HTERT RPE-1 (cell line): ENCODE data around the gene ARFRP1.

ENCODE experiments used
- in situ Hi-C: fragments of 300-500 bp; cut with MboI; formaldehyde crosslinking; loops from 4 replicates; pipeline ENCODE4 v1.14.3; 2020; ENCODE audit warnings: low sequenced_read_pairs

Gene ARFRP1

DNA sequence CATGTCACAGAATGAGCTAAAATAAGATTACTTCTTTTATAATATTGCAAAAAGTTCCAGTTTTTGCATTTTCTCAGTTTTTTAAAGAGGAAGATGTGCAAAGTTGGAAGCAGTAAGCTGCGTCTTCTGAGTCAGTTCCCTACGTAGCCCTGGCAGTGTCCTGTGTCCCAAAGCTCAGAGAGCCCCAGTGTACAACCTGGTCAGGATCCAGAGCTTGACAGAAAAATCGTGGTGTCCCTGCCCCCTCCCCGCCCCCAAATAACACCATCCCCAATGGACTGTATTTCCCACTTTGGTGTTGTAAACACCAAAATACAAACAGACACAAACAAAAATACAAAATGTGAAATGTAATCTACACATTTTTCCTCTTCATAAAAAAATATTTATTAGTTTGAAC is 36.4 kb upstream of the ARFRP1 start:
- in situ Hi-C loops: no loop called here

DNA sequence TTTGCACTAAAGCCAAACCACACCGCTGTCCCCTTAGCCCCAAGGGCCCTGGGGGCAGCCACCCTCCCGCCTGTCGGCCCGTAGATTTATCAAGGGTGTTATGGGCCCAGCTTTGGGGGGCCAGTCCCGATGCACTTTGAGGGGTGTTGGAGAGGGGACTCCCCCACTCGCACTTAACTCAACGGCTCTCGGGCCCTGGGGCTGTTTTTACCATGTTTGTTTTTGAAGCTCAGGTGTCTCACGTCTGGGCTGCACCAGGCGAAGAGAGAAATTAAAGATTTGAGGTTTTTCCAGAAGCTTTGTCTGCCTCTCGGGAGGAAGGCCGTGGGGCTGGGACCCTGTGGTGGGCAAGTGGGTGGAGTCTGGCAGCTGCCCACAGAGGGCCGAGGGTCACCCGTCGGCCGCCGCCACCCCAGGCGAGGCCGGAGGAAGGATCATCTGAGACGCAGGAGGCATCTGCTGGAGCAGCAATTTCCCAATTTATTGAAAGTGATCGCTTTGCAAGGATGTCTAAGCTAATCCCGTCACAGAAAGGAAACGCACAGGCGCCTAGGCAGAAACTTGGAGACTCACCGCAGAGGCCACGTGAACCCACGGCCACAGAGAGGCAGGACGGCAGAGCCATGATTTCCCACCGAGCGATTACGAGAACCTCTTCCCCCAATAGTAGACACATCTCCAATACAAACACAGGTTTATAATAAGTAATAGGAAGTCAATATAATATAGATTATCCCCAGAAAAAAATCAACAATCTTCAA is 35.6 kb upstream of the ARFRP1 start:
- in situ Hi-C loops: no loop called here

DNA sequence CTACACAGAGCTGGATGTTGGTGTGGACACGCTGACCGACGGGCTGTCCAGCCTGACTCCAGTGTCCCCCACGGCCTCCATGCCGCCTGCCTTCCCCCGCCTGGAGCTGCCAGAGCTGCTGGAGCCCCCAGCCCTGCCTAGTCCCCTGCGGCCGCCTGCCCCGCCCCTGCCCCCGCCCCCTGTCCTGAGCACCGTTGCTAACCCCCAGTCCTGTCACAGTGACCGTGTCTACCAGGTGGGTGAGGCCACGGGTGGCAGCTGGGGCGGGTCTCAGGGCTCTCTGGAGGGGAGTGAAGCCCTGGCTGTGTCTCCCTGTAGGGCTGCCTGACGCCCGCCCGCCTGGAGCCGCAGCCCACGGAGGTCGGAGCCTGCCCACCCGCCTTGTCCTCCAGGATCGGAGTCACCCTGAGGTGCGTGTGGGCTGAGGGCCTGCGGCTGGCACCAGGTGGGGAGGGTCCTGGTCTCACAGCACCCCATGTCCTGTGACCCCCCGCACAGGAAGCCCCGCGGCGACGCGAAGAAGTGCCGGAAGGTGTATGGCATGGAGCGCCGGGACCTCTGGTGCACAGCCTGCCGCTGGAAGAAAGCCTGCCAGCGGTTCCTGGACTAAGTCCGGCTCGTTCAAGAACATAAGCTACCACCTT is 34.7 kb upstream of the ARFRP1 start:
- in situ Hi-C loops: no loop called here

DNA sequence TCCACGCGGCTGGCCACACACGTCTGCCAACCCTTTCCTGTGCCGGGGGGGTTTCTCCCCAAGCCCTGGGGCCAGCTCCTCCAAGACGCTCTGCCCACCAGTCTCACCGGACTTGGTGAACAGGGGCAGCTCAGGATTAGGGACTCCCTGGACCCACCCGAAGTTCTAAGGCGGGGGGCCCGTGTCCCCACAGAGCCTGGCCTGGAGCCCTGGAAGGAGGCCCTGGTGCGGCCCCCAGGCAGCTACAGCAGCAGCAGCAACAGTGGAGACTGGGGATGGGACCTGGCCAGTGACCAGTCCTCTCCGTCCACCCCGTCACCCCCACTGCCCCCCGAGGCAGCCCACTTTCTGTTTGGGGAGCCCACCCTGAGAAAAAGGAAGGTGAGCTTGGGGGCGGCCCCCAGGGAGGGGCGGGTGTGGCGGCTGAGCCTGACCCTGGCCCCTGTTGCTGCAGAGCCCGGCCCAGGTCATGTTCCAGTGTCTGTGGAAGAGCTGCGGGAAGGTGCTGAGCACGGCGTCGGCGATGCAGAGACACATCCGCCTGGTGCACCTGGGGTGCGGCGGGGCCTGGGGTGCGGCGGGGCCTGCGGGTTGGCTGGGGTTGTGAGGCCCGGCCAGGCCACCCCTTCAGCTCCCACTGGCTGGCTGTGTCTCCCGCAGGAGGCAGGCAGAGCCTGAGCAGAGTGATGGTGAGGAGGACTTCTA is 34.1 kb upstream of the ARFRP1 start:
- in situ Hi-C loops: no loop called here

DNA sequence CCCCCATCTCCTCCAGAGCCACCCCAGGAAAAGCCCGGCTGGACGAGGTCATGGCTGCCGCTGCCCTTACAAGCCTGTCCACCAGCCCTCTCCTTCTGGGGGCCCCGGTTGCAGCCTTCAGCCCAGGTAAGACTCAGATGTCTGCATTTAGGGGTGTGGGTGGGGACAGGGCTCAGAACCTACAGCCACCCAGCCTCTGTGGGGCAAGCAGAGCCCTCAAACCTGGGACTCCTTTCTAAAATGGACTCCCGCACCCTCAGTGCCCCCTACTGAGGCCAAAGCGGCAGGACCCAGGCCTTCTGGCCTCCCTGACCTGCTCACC is 33.5 kb upstream of the ARFRP1 start:
- in situ Hi-C loops: no loop called here

DNA sequence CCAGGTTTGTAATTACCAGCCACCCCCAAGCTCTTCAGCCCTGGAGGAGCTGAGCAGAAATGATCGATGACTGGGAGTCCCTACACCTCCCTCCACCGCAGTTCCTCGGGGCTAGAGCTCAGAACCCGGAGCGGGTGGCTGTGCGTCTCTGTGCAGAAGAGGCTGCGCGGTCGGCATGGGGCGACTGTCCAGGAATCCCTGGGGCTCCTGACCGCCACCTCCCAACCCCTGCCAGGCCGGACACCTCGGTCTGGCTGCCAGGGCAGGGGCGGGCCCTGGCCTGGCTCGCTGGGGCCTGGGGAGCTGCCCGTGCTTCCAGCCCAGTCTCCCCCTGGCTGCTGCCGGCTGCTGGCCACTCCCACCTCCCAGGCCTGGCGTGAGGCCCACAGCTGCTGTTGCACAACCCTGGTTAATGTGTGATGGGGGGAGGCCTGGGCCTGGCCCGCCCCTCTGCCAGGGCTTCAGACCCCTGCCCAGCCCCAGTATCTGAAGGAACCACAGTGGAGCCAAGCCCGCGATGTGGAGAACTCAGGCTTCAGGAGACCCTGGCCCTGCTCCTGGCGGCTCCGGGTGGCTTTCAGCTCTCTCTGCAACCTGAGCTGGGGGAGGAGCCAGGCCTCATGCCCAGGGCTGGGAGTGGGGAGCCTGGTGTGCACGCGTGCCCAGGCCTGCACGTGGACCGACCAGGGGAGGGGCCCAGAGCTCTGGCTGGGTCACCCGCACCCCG is 33.0 kb upstream of the ARFRP1 start:
- in situ Hi-C loops: no loop called here

DNA sequence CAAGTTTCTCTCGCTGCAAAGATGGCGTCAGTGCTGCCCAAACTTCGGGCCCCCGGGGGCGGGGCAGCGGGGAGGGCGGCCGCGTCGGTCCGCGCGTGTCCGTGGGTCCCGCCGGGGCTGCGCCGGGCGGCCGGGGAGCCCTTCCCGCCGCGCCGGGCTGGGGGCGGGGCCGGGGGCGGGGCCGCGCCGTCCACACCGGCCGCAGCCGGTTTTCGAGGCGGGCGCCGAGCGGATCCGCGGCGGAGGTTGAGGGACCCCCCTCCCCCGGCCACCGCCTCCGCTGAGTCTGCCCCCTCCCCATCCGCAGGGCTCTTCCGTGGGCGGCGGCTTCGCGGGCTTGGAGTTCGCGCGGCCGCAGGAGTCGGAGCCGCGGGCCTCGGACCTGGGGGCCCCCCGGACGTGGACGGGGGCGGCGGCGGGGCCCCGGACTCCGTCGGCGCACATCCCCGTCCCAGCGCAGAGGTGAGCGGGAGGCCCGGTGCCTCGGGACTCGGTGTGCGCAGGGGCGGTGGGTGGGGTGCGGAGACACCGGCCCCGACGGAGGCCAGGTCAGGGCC is 32.4 kb upstream of the ARFRP1 start:
- in situ Hi-C loops: no loop called here

DNA sequence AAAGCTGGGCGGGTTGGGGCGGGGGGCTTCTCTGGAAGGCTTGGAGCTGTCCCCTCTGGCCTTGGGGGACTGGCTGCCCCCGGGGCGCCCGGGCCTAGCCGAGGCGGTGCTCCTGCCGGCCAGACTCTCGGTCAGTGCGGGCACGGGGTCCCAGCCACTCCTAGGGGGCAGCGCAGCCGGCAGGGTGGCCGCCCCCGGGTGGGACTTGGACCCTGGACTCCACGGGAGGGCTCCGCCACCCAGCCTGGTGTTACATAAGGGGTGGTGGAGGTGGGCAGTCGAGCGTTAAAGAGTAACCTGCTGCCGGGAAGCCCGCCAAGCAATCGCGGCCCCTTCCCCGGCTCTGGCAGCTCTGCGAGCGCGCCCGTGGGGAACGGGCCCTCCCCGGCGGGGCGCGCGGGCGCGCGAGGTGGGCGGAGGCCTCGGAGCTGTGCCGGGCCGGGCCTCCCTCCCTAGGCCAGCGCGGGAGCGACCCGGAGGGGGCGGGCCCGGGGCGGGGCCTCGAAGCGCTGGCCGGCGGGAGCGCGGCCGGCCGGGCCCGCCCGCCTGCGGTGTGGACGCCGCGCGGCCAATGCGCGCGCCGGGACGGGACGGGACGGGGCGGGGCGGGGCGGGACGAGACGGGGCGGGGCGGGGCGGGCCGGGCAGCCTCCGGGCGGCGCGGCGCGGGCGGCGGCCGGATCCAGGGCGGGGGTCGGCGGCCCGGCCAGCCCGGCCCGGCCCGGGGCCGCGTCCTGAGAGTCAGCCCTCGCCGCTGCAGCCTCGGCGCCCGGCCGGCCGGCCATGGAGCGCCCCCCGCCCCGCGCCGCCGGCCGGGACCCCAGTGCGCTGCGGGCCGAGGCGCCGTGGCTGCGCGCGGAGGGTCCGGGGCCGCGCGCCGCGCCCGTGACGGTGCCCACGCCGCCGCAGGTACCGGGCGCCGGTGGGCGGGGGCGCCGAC is 31.6 kb upstream of the ARFRP1 start, which contains the start of gene SLC2A4RG:
Gene SLC2A4RG (plus strand): TSS at position 647 of the 940 bp plus-strand sequence. CDS start 137 bp downstream, at position 784.
- in situ Hi-C loops: no loop called here

DNA sequence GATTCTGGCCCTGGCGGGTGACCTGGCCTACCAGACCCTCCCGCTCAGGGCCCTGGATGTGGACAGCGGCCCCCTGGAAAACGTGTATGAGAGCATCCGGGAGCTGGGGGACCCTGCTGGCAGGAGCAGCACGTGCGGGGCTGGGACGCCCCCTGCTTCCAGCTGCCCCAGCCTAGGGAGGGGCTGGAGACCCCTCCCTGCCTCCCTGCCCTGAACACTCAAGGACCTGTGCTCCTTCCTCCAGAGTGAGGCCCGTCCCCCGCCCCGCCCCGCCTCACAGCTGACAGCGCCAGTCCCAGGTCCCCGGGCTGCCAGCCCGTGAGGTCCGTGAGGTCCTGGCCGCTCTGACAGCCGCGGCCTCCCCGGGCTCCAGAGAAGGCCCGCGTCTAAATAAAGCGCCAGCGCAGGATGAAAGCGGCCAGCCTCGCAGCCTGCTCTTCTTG is 30.9 kb upstream of the ARFRP1 start:
- in situ Hi-C loops: no loop called here

DNA sequence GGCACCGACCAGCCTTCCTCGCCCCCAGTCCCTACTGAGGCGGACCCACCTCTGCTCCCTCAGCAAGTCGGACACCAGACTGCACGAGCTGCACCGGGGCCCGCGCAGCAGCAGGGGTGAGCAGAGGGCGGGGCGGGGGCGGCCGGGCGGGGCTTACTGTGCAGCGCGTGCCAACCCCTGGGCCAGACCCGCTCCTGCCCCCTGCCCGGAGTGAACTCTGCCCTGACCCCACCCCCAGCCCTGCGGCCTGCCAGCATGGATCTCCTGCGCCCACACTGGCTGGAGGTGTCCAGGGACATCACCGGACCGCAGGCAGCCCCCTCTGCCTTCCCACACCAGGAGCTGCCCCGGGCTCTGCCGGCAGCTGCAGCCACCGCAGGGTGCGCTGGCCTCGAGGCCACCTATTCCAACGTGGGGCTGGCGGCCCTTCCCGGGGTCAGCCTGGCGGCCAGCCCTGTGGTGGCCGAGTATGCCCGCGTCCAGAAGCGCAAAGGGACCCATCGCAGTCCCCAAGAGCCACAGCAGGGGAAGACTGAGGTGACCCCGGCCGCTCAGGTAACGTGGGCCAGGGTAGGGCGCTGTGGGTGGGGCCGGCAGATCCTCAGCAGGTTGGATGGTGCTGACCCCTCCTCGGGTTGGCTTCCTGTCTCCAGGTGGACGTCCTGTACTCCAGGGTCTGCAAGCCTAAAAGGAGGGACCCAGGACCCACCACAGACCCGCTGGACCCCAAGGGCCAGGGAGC is 30.3 kb upstream of the ARFRP1 start:
- in situ Hi-C loops: no loop called here

DNA sequence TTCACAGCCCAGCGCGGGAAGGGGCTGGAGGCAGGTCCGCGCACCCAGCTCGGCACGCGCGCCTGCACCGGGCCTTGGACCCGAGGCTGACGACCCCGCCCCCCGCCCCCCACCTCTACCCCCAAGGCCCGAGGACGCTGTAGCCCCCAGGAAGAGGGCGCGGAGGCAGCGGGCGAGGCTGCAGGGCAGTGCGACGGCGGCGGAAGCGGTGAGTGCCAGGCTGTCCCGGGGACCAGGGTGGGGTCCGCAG is 29.8 kb upstream of the ARFRP1 start:
- in situ Hi-C loops: no loop called here

DNA sequence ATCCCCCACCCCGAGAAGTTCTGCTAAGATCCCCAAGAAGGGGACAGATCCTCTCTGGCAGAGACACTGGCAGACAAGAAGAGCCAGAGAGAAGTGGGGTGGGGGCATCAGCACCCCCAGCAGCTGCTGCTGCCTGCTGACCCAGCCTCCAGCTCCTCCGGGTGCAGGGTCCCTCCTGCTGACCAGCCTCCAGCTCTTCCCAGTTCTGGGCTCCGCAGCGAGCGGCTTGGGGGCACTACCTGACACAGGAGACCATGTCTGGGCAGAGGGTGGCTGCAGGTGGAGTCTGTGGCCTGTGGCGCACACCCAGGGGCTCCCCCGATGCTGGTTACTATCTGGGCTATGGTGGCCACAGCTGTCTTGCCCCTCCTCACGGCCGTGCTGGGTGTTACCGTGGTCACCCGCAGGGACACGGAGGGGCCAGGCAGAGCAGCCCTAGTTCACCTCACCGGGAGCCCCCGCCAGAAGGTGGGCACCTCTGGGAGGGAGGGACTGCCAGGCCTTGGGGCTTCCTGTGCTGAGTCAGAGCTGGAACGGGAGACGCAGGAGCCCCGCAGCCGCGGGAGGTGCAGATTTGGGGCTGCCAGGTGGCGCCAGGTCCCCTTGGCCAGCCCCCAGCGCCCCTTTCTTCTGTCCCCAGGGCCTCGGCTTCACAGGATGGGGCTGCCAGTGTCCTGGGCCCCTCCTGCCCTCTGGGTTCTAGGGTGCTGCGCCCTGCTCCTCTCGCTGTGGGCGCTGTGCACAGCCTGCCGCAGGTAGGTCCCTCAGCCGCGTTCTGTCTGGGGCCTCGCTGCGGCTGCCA is 29.3 kb upstream of the ARFRP1 start:
- in situ Hi-C loops: no loop called here

DNA sequence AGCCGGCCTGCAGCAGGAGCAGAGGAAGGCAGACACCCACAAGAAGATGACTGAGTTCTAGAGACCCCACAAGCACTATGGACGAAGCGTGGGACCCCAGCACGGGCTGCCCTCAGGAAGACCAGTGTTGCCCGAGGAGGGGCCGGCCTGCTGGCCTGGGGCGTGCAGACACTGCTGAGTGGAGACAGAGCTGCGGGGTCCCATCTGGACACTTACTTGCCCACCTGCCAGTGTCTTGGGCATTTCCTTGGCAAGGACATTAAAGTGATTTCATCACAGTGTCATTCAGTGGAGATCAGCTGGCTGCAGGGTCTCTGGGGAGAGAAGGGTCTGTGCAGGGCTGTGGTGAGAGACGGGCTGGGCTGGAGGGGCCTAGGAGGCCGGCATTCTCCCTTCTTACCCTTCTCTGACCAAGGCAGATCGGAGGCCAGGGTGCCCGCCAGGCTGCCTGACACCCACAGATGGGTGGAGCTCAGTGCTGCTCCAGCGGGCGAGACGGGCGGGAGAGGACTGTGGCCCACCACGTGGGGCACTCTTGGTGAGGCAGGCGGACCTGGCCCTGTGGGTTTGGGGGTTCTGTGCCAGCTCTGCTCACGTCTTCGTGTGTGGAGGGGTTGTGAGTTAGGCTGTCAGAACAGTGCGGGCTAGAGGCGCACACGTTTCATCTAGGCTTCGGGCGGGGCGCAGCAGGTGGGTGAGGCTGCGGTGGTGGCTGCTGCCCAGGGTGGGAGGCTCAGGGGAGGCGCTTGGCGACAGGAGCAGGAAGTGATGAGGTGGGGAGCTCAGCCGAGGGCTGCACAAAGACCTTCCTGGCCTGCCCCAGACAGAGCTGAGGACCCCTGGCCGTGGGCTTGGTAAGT is 28.3 kb upstream of the ARFRP1 start, which contains the start of gene LIME1:
Gene LIME1 (plus strand): TSS at position 806 of the 860 bp plus-strand sequence. CDS start 886 bp downstream, outside the sequence.
- in situ Hi-C loops: no loop called here

DNA sequence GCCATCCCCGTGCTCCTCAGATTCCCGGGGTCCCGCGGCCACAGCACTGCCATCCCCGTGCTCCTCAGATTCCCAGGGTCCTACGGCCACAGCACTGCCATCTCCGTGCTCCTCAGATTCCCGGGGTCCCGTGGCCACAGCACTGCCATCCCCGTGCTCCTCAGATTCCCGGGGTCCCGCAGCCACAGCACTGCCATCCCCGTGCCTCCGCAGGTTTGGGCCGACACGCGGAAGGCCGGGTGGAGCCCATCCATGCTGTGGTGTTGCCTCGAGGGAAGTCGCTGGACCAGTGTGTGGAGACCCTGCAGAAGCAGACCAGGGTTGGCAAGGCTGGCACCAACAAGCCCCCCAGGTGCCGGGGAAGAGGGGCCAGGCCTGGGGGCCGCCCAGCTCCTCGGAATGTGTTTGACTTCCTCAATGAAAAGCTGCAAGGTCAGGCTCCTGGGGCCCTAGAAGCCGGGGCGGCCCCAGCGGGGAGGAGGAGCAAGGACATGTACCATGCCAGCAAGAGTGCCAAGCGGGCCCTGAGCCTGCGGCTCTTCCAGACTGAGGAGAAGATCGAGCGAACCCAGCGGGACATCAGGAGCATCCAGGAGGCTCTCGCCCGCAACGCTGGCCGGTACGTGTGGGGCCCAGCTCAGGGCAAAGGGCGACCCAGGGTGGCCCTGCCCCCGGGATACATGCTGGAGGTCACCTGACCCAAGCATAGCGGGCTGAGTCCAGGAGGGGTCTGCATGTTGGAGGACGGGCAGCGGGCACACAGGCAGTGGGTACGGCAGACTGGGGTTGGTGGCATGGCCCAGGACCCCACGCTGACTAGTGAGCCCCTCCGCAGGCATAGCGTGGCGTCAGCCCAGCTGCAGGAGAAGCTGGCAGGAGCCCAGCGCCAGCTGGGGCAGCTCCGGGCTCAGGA is 27.4 kb upstream of the ARFRP1 start:
- in situ Hi-C loops: no loop called here

DNA sequence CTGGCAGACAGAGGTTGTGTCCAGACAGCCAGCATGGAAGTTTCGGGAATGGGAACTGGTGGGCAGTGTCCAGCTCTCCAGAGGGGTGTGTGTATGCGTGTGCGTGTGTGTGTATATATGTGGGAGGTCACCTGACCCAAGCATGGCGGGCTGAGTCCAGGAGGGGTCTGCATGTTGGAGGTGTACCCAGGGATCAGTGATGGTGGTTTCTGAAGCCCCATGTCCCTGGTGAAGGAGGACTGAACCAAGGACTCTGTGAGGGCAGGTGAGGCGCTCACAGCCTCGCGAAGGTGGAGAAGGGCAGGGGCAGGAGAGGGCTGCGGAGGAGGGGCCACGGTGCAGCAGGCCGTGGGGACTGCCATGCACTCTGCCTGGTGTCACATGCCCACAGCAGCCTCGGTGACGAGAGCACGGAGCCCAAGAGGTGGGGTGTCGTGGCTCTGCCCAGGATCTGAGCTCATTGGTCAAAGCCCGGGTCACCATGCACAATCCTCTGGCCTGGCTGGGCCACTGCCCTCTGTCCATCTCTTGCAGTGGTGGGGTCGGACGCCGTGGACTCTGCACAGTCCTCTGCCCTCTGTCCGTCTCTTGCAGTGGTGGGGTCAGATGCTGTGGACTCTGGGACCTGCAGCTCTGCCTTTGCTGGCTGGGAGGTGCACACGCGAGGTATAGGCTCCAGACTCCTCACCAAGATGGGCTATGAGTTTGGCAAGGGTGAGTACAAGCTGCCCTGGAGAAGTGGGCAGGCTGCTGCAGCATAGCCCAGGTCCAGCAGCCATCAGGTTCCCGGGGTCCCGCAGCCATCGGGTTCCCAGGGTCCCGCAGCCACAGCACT is 26.6 kb upstream of the ARFRP1 start:
- in situ Hi-C loops: no loop called here

DNA sequence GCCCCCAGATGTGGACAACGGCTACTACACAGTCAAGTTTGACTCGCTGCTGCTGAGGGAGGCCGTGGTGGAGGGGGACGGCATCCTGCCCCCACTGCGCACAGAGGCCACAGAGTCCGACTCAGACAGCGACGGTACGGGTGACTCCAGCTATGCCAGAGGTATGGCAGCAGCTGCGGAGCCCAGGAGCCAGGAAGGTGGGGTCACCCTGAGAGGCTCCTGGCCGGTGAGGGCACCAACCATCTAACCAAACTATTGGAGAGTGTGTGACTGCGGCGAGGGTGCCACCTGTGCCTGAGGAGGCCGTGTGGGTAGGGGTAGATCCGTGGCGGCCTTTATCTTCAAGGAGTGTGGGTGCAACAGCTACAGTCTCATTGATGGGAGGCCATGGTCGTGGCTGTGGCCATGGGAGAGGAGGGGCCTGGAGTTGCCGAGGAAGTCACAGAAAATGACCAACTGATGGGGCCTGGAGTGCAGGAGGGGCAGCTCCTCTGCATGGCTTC is 25.9 kb upstream of the ARFRP1 start:
- in situ Hi-C loops: no loop called here
